Endothelial cell of umbilical vein (primary cell): ENCODE results near the gene BCL2L2. TPM values are rescaled to one million over a fixed set of nuclear protein-coding genes. Genes with fewer than 3 reads are reported as not detected.
A peak's percentile ranks its signal among the peaks of the same experiment; 100 is the strongest.

Experiments
- BruUV-seq: library from RNA; stranded (reverse); fragments of 400-500 nt; replicated peaks from 2 replicates; lab custom pipeline; 2021; lab: Mats Ljungman, UMichigan
- CTCF ChIA-PET: fragments of 300-600, 350-600 bp; sonication (Branson Sonifier 250); formaldehyde crosslinking; loops from one replicate; lab custom pipeline; 2021; ENCODE audit warnings: antibody characterized with exemption, inconsistent platforms; lab: Charles Lee
- POLR2A ChIA-PET: fragments of 300-600, 350-600 bp; sonication (Branson Sonifier 250); formaldehyde crosslinking; loops from one replicate; lab custom pipeline; 2021; ENCODE audit warnings: antibody characterized with exemption, inconsistent platforms; lab: Charles Lee
- DNase-seq: peaks from one replicate; pipeline ENCODE4 v3.0.0-alpha.2; 2011; ENCODE audit warnings: low read depth, low spot score
- FAIRE-seq: peaks from 2 replicates; lab custom pipeline; 2011; peaks lifted over from hg19 to GRCh38; lab: Jason Lieb, UNC
- H2AFZ ChIP-seq: 2 replicates; pipeline ENCODE4 v1.6.0; 2012; ENCODE audit warnings: low read depth, low read length, control low read depth, inconsistent platforms
- H3K27ac ChIP-seq: 2 replicates; pipeline ENCODE4 v1.5.1; 2011; ENCODE audit warnings: low read depth, mild to moderate bottlenecking, control low read depth, low read length, moderate library complexity; ENCODE audit not compliant: insufficient read depth
- H3K27me3 ChIP-seq, 2 experiments: 2 replicates each; pipeline versions ENCODE4 v1.6.0 to v1.6.1; 2011; ENCODE audit warnings: low read length in 2 of 2, mixed read lengths in 1 of 2; ENCODE audit not compliant: control insufficient read depth in 2 of 2, insufficient read depth in 2 of 2
- H3K36me3 ChIP-seq, 2 experiments: 2 replicates in 1 of 2; 3 replicates in 1 of 2; pipeline ENCODE4 v1.5.1; 2011; ENCODE audit warnings: low read length in 2 of 2, mild to moderate bottlenecking in 1 of 2, moderate library complexity in 1 of 2; ENCODE audit not compliant: control insufficient read depth in 2 of 2, insufficient read depth in 2 of 2; ENCODE audit errors: extremely low read depth in 1 of 2
- H3K4me1 ChIP-seq: 3 replicates; pipeline ENCODE4 v1.5.1; 2011; ENCODE audit warnings: mild to moderate bottlenecking, low read length; ENCODE audit not compliant: control insufficient read depth, insufficient read depth; ENCODE audit errors: extremely low read depth
- H3K4me2 ChIP-seq: 2 replicates; pipeline ENCODE4 v1.6.1; 2011; ENCODE audit warnings: low read length, control low read depth, mixed read lengths; ENCODE audit not compliant: insufficient read depth
- H3K4me3 ChIP-seq, 3 experiments: fragments of 200-600 bp in 1 of 3; sonication (generic), shearing (Covaris generic) in 1 of 3; replicated peaks in 1 of 3; 2 replicates each; pipeline ENCODE4 v1.5.1; 2011 to 2016; ENCODE audit warnings: control low read depth in 3 of 3, low read length in 3 of 3, mild to moderate bottlenecking in 2 of 3, inconsistent platforms in 1 of 3, low read depth in 1 of 3, moderate library complexity in 1 of 3; ENCODE audit not compliant: insufficient read depth in 1 of 3
- H3K79me2 ChIP-seq: 2 replicates; pipeline ENCODE4 v1.6.0; 2012; ENCODE audit warnings: low read length, inconsistent platforms; ENCODE audit not compliant: control insufficient read depth, insufficient read depth
- H3K9ac ChIP-seq: replicated peaks from 2 replicates; pipeline ENCODE3; 2011; ENCODE audit warnings: low read length, control low read depth; ENCODE audit not compliant: insufficient read depth; ENCODE audit errors: extremely low read depth
- H3K9me1 ChIP-seq: replicated peaks from 3 replicates; pipeline ENCODE4 v1.6.0; 2011; ENCODE audit warnings: mild to moderate bottlenecking, low read length; ENCODE audit not compliant: control insufficient read depth, insufficient read depth; ENCODE audit errors: extremely low read depth
- H3K9me3 ChIP-seq: replicated peaks from 2 replicates; pipeline ENCODE4 v1.5.1; 2012; ENCODE audit warnings: low read length, inconsistent platforms; ENCODE audit not compliant: control insufficient read depth, insufficient read depth
- H4K20me1 ChIP-seq: replicated peaks from 2 replicates; pipeline ENCODE3; 2011; ENCODE audit warnings: mild to moderate bottlenecking, low read length; ENCODE audit not compliant: control insufficient read depth, insufficient read depth; ENCODE audit errors: extremely low read depth
- CTCF ChIP-seq, 2 donors: IDR thresholded peaks; 1 replicate in 1 of 2; 2 replicates in 1 of 2; pipeline ENCODE4 v1.5.1; 2011; ENCODE audit warnings: low read length in 2 of 2, mild to moderate bottlenecking in 2 of 2, moderate library complexity in 2 of 2, control low read depth in 1 of 2, inconsistent platforms in 1 of 2, low read depth in 1 of 2; ENCODE audit not compliant: insufficient read depth in 1 of 2; ENCODE audit errors: extremely low read depth in 1 of 2
- EZH2 ChIP-seq: IDR thresholded peaks from 2 replicates; pipeline ENCODE4 v1.6.1; 2012; ENCODE audit warnings: borderline replicate concordance, low read depth, mild to moderate bottlenecking, moderate library complexity, low read length, inconsistent platforms; ENCODE audit not compliant: severe bottlenecking
- FOS ChIP-seq: IDR thresholded peaks from 2 replicates; pipeline ENCODE4 v1.6.1; 2011; ENCODE audit warnings: mild to moderate bottlenecking, low read length, moderate library complexity, borderline replicate concordance; ENCODE audit not compliant: insufficient read depth
- GATA2 ChIP-seq: IDR thresholded peaks from 2 replicates; pipeline ENCODE4 v1.7.0; 2011; ENCODE audit warnings: low read depth, mild to moderate bottlenecking, moderate library complexity, mixed read lengths, low read length; ENCODE audit not compliant: insufficient read length, insufficient read depth
- JUN ChIP-seq: IDR thresholded peaks from 2 replicates; pipeline ENCODE4 v1.6.1; 2011; ENCODE audit warnings: borderline replicate concordance, low read depth; ENCODE audit not compliant: insufficient read length, insufficient read depth
- MAX ChIP-seq: IDR thresholded peaks from 2 replicates; pipeline ENCODE4 v1.6.1; 2011; ENCODE audit not compliant: insufficient read depth, insufficient read length
- MYC ChIP-seq: IDR thresholded peaks from one replicate; pipeline ENCODE4 v1.6.1; 2011; ENCODE audit warnings: mild to moderate bottlenecking, low read depth, low read length
- POLR2A ChIP-seq: IDR thresholded peaks from 2 replicates; pipeline ENCODE4 v1.6.1; 2012; ENCODE audit warnings: low read depth, mild to moderate bottlenecking, control low read depth, low read length
- POLR2AphosphoS5 ChIP-seq: IDR thresholded peaks from 2 replicates; pipeline ENCODE4 v1.6.1; 2012; ENCODE audit warnings: low read depth, mild to moderate bottlenecking, control low read depth, low read length, moderate library complexity; ENCODE audit not compliant: insufficient read depth
- dilution Hi-C: fragments of 300-500 bp; cut with MboI; formaldehyde crosslinking; loops from one replicate; pipeline ENCODE4 v1.15.0; 2019; ENCODE audit warnings: low sequenced_read_pairs; ENCODE audit not compliant: extremely low pct_ligation_motif_present
- intact Hi-C: fragments of 100-400 bp; cut with micrococcal nuclease; formaldehyde crosslinking; loops from one replicate; pipeline ENCODE4 v1.10.0; 2022
- polyA plus RNA-seq, 4 experiments: library from polyadenylated mRNA; depleted of rRNA in 3 of 4; stranded (reverse) in 3 of 4; unstranded in 1 of 4; fragments of >200 nt; gene quantifications; 2 replicates each; pipeline versions ENCODE4 v1.2.1 to v1.2.3, GENCODE V29; 2011 to 2012; ENCODE audit warnings: missing spikeins in 1 of 4
- total RNA-seq: library from RNA; stranded (reverse); gene quantifications from 2 replicates; pipeline ENCODE4 v1.2.3, GENCODE V29; 2021

BCL2L2 gene
- total and polyA plus RNA-seq, 2 donors (not counting 3 experiments of a cell fraction or from before 2014, with no cell fraction given), result 19.9 to 24.3 TPM

GRCh38 chr14:23281247-23281646 is 25.4 kb upstream of the BCL2L2 start:
- no TSS peak for BruUV-seq
- FAIRE-seq, result no peak
- H3K36me3 ChIP-seq, result peaks cover 0 to 7% of the 10 kb centered on the region in 2 experiments
- no peak for TF ChIP-seq CTCF (IDR thresholded peaks at IDR 0.05; ENCODE audit: extremely low read depth in 1 of 2, insufficient read depth in 1 of 2, low read depth in 1 of 2, low read length in 2 of 2)
- TF ChIP-seq GATA2, result no peak
- intact Hi-C loops, result no loop called here
- no peak overlapping the region for H3K27ac ChIP-seq
- H3K4me3 ChIP-seq, result no peak overlapping the region
- H3K79me2 ChIP-seq, result peaks cover 14% of the 10 kb centered on the region
- dilution Hi-C loops, result no loop called here
- no peaks in the 10 kb centered on the region for H3K27me3 ChIP-seq
- no peak overlapping the region for H2AFZ ChIP-seq
- no peak overlapping the region for H3K4me2 ChIP-seq
- ChIA-PET POLR2A (no interaction called here), CTCF (interaction anchor here (0.6 to 1.6 kb wide), 2 partner anchors 13 to 161 kb away, joined by 3 to 4 read pairs; no protein-coding TSS in a partner anchor)
- H3K4me1 ChIP-seq, result peaks cover 14% of the 10 kb centered on the region
- no peaks in the 10 kb centered on the region for H3K9me3 ChIP-seq
- no peaks in the 10 kb centered on the region for H3K9me1 ChIP-seq
- DNase-seq, result no peak
- H3K9ac ChIP-seq, result no peak overlapping the region
- no peaks in the 10 kb centered on the region for H4K20me1 ChIP-seq

GRCh38 chr14:23284654-23285529 is 21.7 kb upstream of the BCL2L2 start:
- Histone ChIP-seq H3K27me3 (peaks cover 2 to 12% of the 10 kb centered on the region in 2 experiments), H3K9me1 (no peaks in the 10 kb centered on the region), H3K4me2 (peak overlapping the region; percentile 96), H3K27ac (no peak overlapping the region), H3K79me2 (peaks cover 14% of the 10 kb centered on the region), H3K4me1 (peaks cover 21% of the 10 kb centered on the region), H2AFZ (peak overlapping the region; percentile 93), H3K9me3 (no peaks in the 10 kb centered on the region), H3K4me3 (peak overlapping the region; percentile 79 to 98 (median 94)), H4K20me1 (no peaks in the 10 kb centered on the region), H3K9ac (peak overlapping the region; percentile 82), H3K36me3 (no peaks in the 10 kb centered on the region)
- intact Hi-C loops, result no loop called here
- ChIA-PET POLR2A (no interaction called here), CTCF (interaction anchor here (1.4 to 2.7 kb wide), 2 partner anchors 12 to 164 kb away, joined by 4 to 13 read pairs; no protein-coding TSS in a partner anchor)
- TF ChIP-seq GATA2 (no peak), FOS (no peak), POLR2AphosphoS5 (no peak), EZH2 (no peak), JUN (no peak), MYC (no peak), CTCF (IDR thresholded peaks at IDR 0.05; ENCODE audit: extremely low read depth in 1 of 2, insufficient read depth in 1 of 2, low read depth in 1 of 2, low read length in 2 of 2) (no peak), POLR2A (no peak), MAX (no peak)
- DNase-seq, result no peak
- dilution Hi-C loops, result no loop called here
- FAIRE-seq, result peak; percentile 24
- TSS peak; percentile 40 for BruUV-seq
